Lung (tissue), 12 donors: Measurements from ENCODE around the gene LLCFC1. TPM values are rescaled to one million over a fixed set of nuclear protein-coding genes. Genes with fewer than 3 reads are reported as not detected.

Experiments used
- ATAC-seq: fragments of 200-7000 bp; cut with Tn5 transposase; one replicate; pipeline ENCODE4 v1.9.1; 2020; ENCODE audit warnings: moderate number of reproducible peaks; ENCODE audit not compliant: insufficient read depth, low FRiP score
- DNase-seq, 3 donors: peaks; one replicate each; pipeline ENCODE4 v3.0.0-alpha.2; 2013 to 2017
- H3K27ac ChIP-seq, 2 donors: one replicate each; pipeline ENCODE4 v1.5.1; 2013; ENCODE audit warnings: mild to moderate bottlenecking in 2 of 2, moderate library complexity in 2 of 2, control low read depth in 1 of 2, inconsistent platforms in 1 of 2, low read depth in 1 of 2, low read length in 1 of 2
- H3K27me3 ChIP-seq, 3 donors: one replicate each; pipeline ENCODE4 v1.5.1; 2013; ENCODE audit warnings: low read length in 2 of 3; ENCODE audit not compliant: control insufficient read depth in 3 of 3, insufficient read depth in 3 of 3
- H3K36me3 ChIP-seq, 4 donors: one replicate each; pipeline ENCODE4 v1.5.1; 2013; ENCODE audit warnings: low read length in 4 of 4, mild to moderate bottlenecking in 1 of 4, moderate library complexity in 1 of 4; ENCODE audit not compliant: control insufficient read depth in 4 of 4, insufficient read depth in 4 of 4
- H3K4me1 ChIP-seq, 5 donors: one replicate each; pipeline ENCODE4 v1.5.1; 2013; ENCODE audit warnings: low read length in 5 of 5, mild to moderate bottlenecking in 2 of 5, moderate library complexity in 1 of 5; ENCODE audit not compliant: control insufficient read depth in 5 of 5, insufficient read depth in 5 of 5
- H3K4me3 ChIP-seq: one replicate; pipeline ENCODE4 v1.5.1; 2013; ENCODE audit warnings: mild to moderate bottlenecking, control low read depth, moderate library complexity
- H3K9ac ChIP-seq, 2 donors: one replicate each; pipeline ENCODE4 v1.5.1; 2013; ENCODE audit warnings: low read length in 2 of 2, control low read depth in 1 of 2; ENCODE audit not compliant: insufficient read depth in 1 of 2
- H3K9me3 ChIP-seq, 4 donors: one replicate each; pipeline ENCODE4 v1.5.1; 2013; ENCODE audit warnings: low read length in 3 of 4, mild to moderate bottlenecking in 1 of 4, moderate library complexity in 1 of 4; ENCODE audit not compliant: control insufficient read depth in 4 of 4, insufficient read depth in 3 of 4
- CTCF ChIP-seq: IDR thresholded peaks from 2 replicates; pipeline ENCODE4 v1.5.1; 2012; ENCODE audit warnings: mild to moderate bottlenecking; ENCODE audit errors: control extremely low read depth, extremely low read depth
- WGBS, 2 donors: extraction: QIAGEN DNeasy Blood & Tissue Kit; methylation state at CpG; one replicate each; pipeline ENCODE4 v1.1.7; 2013; 5-methylcytosine and 5-hydroxymethylcytosine counted together
- polyA plus RNA-seq, 2 donors: library from polyadenylated mRNA; stranded (reverse); fragments of 200-250 nt; gene quantifications; one replicate each; pipeline ENCODE4 v1.2.1, GENCODE V29; 2013
- total RNA-seq, 2 donors: library from RNA; depleted of rRNA in 1 of 2; stranded (reverse); fragments of >200 nt in 1 of 2; gene quantifications; one replicate each; pipeline ENCODE4 v1.2.1, GENCODE V29; 2014 to 2021
- donor health status: control.
- donor health status: control.
- donor health status: Bipolar disorder and iron deficiency.
- donor health status: healthy.
- donor health status: DM: yes; HTN: yes; CAD: no.

Gene LLCFC1
- total and polyA plus RNA-seq, 4 donors: 0.22 to 0.70 TPM; not detected in 2

DNA sequence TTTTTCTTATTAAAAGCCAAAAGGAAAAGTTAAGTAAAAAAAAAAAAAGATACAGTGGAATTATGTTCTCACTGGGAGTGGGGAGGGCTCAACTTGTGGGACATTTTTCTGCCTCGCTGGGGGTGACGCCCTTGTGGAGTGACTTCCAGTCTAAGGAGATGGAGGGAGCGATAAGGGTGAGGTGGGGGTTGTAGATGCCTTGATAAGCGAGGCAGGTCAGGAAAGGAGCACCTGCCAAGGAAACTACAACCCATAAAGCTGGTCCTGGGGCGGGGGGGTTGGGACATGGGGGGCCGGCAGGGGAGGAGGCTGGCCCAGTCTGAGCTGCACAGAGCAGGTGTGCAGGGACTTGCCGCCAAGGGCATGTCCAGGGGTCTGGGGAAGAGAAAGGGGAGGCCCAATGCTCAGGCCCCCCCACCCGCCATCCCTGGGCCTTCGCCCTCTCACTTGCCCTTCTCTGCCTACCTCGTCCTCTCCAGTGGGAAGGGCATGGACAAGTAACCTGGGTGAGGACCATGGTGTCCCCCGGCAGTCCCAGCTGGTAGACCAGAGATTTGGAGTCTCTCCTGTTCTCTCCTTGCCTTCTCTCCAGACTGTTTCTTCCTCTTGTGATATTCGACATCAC, 3.2 kb upstream of the LLCFC1 start:
- H3K9ac ChIP-seq: no peak overlapping the region
- no peak for DNase-seq
- no peaks in the 10 kb centered on the region for H3K36me3 ChIP-seq
- no peak for ATAC-seq
- no peaks in the 10 kb centered on the region for H3K27me3 ChIP-seq
- H3K27ac ChIP-seq: no peak overlapping the region
- peaks cover 0 to 18% (median 5%) of the 10 kb centered on the region in 5 donors for H3K4me1 ChIP-seq
- H3K4me3 ChIP-seq: no peak overlapping the region
- no peak for TF ChIP-seq CTCF
- H3K9me3 ChIP-seq: no peaks in the 10 kb centered on the region
- WGBS, 2 donors: 78 to 84% methylated on average over 9 to 12 of the region's 12 CpGs

DNA sequence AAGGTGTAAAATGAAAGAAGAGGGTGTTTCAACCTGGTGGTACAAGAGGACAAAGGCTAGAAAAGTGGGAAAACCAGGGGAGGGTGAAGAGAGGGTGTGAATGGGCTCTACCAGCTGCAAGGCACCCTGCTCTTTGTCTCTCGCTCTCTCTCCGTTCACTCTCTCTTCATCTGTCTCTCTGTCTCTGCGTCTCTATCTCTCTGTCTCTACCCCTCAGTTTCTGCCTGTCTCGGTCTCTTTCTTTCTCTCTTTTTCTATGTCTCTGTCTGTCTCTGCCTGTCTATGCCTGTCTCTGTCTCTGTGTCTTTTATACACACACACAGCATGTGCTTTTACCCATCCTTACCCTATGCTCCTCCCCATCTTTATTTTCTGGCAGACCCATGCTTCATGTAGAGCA, 673 bp upstream of the LLCFC1 start:
- no peak overlapping the region for H3K9ac ChIP-seq
- H3K4me3 ChIP-seq: no peak overlapping the region
- ATAC-seq (no peak), DNase-seq (no peak)
- peaks cover 0 to 22% (median 5%) of the 10 kb centered on the region in 5 donors for H3K4me1 ChIP-seq
- TF ChIP-seq CTCF: no peak
- no peak overlapping the region for H3K27ac ChIP-seq
- WGBS, 2 donors: 95 to 97% methylated on average over 4 of the region's 4 CpGs
- no peaks in the 10 kb centered on the region for H3K36me3 ChIP-seq
- no peaks in the 10 kb centered on the region for H3K9me3 ChIP-seq
- no peaks in the 10 kb centered on the region for H3K27me3 ChIP-seq

GRCh38 chr7:142940966-142941535, 1.8 kb downstream of the LLCFC1 start:
- no peak for TF ChIP-seq CTCF
- H3K27me3 ChIP-seq: no peaks in the 10 kb centered on the region
- no peak overlapping the region for H3K9ac ChIP-seq
- H3K27ac ChIP-seq: no peak overlapping the region
- H3K9me3 ChIP-seq: no peaks in the 10 kb centered on the region
- DNase-seq: peak; percentile 71 to 88 (median 75)
- no peak for ATAC-seq
- H3K4me3 ChIP-seq: no peak overlapping the region
- H3K36me3 ChIP-seq: no peaks in the 10 kb centered on the region
- WGBS, 2 donors: 42 to 50% methylated on average over 10 of the region's 10 CpGs
- peaks cover 0 to 22% (median 5%) of the 10 kb centered on the region in 5 donors for H3K4me1 ChIP-seq

GRCh38 chr7:142941541-142941940, 2.3 kb downstream of the LLCFC1 start:
- H3K36me3 ChIP-seq: no peaks in the 10 kb centered on the region
- ATAC-seq (no peak), DNase-seq (no peak)
- WGBS, 2 donors: 84 to 95% methylated on average over 7 of the region's 7 CpGs
- H3K27me3 ChIP-seq: no peaks in the 10 kb centered on the region
- no peak for TF ChIP-seq CTCF
- H3K27ac ChIP-seq: no peak overlapping the region
- H3K9me3 ChIP-seq: no peaks in the 10 kb centered on the region
- no peak overlapping the region for H3K4me3 ChIP-seq
- H3K9ac ChIP-seq: no peak overlapping the region
- peaks cover 0 to 22% (median 5%) of the 10 kb centered on the region in 5 donors for H3K4me1 ChIP-seq
